ENCODE data around the gene TAS2R41.
"Not testable (repeated sequence)": the region's sequence is repeated elsewhere in the genome, so short reads cannot be mapped to it uniquely, and the experiment has no call there.

TAS2R41 gene

GRCh38 chr7:143479055-143479766 is 1.5 kb downstream of the TAS2R41 start:
- WGBS, 2 experiments (ENCODE audit: insufficient coverage in 2 of 2), result 92 to 97% methylated on average over 5 to 10 of the region's 10 CpGs
- no peaks in the 10 kb centered on the region for H3K36me3 ChIP-seq (ENCODE audit: control insufficient read depth, insufficient read depth, low read length)
- H3K27ac ChIP-seq (ENCODE audit: low read depth, low read length, severe bottlenecking), result no peak overlapping the region
- no peaks in the 10 kb centered on the region for H3K9me3 ChIP-seq (ENCODE audit: control insufficient read depth, low read length)
- no peaks in the 10 kb centered on the region for H3K4me1 ChIP-seq (ENCODE audit: control insufficient read depth, insufficient read depth, low read length, poor library complexity, severe bottlenecking)
- H3K4me3 ChIP-seq (ENCODE audit: extremely low read depth, insufficient read depth, low read length, poor library complexity, severe bottlenecking), result no peak overlapping the region

- no peaks in the 10 kb centered on the region for H3K9me3 ChIP-seq (ENCODE audit: control insufficient read depth, low read length)
- H3K4me3 ChIP-seq (ENCODE audit: extremely low read depth, insufficient read depth, low read length, poor library complexity, severe bottlenecking), result no peak overlapping the region
- H3K36me3 ChIP-seq (ENCODE audit: control insufficient read depth, insufficient read depth, low read length), result no peaks in the 10 kb centered on the region
- no peaks in the 10 kb centered on the region for H3K4me1 ChIP-seq (ENCODE audit: control insufficient read depth, insufficient read depth, low read length, poor library complexity, severe bottlenecking)
- H3K27ac ChIP-seq (ENCODE audit: low read depth, low read length, severe bottlenecking), result no peak overlapping the region
Measured at GRCh38 chr7:143480501-143480900, 2.8 kb downstream of the TAS2R41 start.

- WGBS, 2 experiments (ENCODE audit: insufficient coverage in 2 of 2), result 89 to 100% methylated on average over 1 to 2 of the region's 3 CpGs
- no peaks in the 10 kb centered on the region for H3K36me3 ChIP-seq (ENCODE audit: control insufficient read depth, insufficient read depth, low read length)
- no peak overlapping the region for H3K27ac ChIP-seq (ENCODE audit: low read depth, low read length, severe bottlenecking)
- peaks cover 4% of the 10 kb centered on the region for H3K4me1 ChIP-seq (ENCODE audit: control insufficient read depth, insufficient read depth, low read length, poor library complexity, severe bottlenecking)
- no peaks in the 10 kb centered on the region for H3K9me3 ChIP-seq (ENCODE audit: control insufficient read depth, low read length)
- H3K4me3 ChIP-seq (ENCODE audit: extremely low read depth, insufficient read depth, low read length, poor library complexity, severe bottlenecking), result no peak overlapping the region
Measured at GRCh38 chr7:143484119-143484518, 6.4 kb downstream of the TAS2R41 start.

GRCh38 chr7:143485094-143485493 is 7.4 kb downstream of the TAS2R41 start:
- Histone ChIP-seq H3K27ac (ENCODE audit: low read depth, low read length, severe bottlenecking) (no peak overlapping the region), H3K4me1 (ENCODE audit: control insufficient read depth, insufficient read depth, low read length, poor library complexity, severe bottlenecking) (peaks cover 4% of the 10 kb centered on the region), H3K9me3 (ENCODE audit: control insufficient read depth, low read length) (no peaks in the 10 kb centered on the region), H3K4me3 (ENCODE audit: extremely low read depth, insufficient read depth, low read length, poor library complexity, severe bottlenecking) (no peak overlapping the region), H3K36me3 (ENCODE audit: control insufficient read depth, insufficient read depth, low read length) (no peaks in the 10 kb centered on the region)

GRCh38 chr7:143485500-143485899 is 7.8 kb downstream of the TAS2R41 start:
- no peak overlapping the region for H3K4me3 ChIP-seq (ENCODE audit: extremely low read depth, insufficient read depth, low read length, poor library complexity, severe bottlenecking)
- H3K4me1 ChIP-seq (ENCODE audit: control insufficient read depth, insufficient read depth, low read length, poor library complexity, severe bottlenecking), result peaks cover 4% of the 10 kb centered on the region
- H3K9me3 ChIP-seq (ENCODE audit: control insufficient read depth, low read length), result no peaks in the 10 kb centered on the region
- H3K27ac ChIP-seq (ENCODE audit: low read depth, low read length, severe bottlenecking), result no peak overlapping the region
- whole genome bisulfite sequencing, 2 experiments (ENCODE audit: insufficient coverage in 2 of 2), result 91 to 94% methylated on average over 6 of the region's 6 CpGs
- H3K36me3 ChIP-seq (ENCODE audit: control insufficient read depth, insufficient read depth, low read length), result no peaks in the 10 kb centered on the region

GRCh38 chr7:143486266-143486665 is 8.6 kb downstream of the TAS2R41 start:
- not testable (repeated sequence) for H3K4me1 ChIP-seq (ENCODE audit: control insufficient read depth, insufficient read depth, low read length, poor library complexity, severe bottlenecking); H3K36me3 ChIP-seq (ENCODE audit: control insufficient read depth, insufficient read depth, low read length); H3K27ac ChIP-seq (ENCODE audit: low read depth, low read length, severe bottlenecking); H3K9me3 ChIP-seq (ENCODE audit: control insufficient read depth, low read length); H3K4me3 ChIP-seq (ENCODE audit: extremely low read depth, insufficient read depth, low read length, poor library complexity, severe bottlenecking)
- 83 to 86% methylated on average over 1 of the region's 3 CpGs for WGBS, 2 experiments (ENCODE audit: insufficient coverage in 2 of 2)

- Histone ChIP-seq H3K27ac (ENCODE audit: low read depth, low read length, severe bottlenecking) (no peak overlapping the region), H3K4me1 (ENCODE audit: control insufficient read depth, insufficient read depth, low read length, poor library complexity, severe bottlenecking) (peaks cover 17% of the 10 kb centered on the region), H3K9me3 (ENCODE audit: control insufficient read depth, low read length) (no peaks in the 10 kb centered on the region), H3K36me3 (ENCODE audit: control insufficient read depth, insufficient read depth, low read length) (no peaks in the 10 kb centered on the region), H3K4me3 (ENCODE audit: extremely low read depth, insufficient read depth, low read length, poor library complexity, severe bottlenecking) (no peak overlapping the region)
- 100% methylated on average over 1 of the region's 2 CpGs; no CpG with 5 or more reads in 1 of the 2 experiments for WGBS, 2 experiments (ENCODE audit: insufficient coverage in 2 of 2)
Measured at GRCh38 chr7:143487061-143487460, 9.4 kb downstream of the TAS2R41 start.

- Histone ChIP-seq H3K36me3 (ENCODE audit: control insufficient read depth, insufficient read depth, low read length) (no peaks in the 10 kb centered on the region), H3K4me1 (ENCODE audit: control insufficient read depth, insufficient read depth, low read length, poor library complexity, severe bottlenecking) (peaks cover 22% of the 10 kb centered on the region), H3K4me3 (ENCODE audit: extremely low read depth, insufficient read depth, low read length, poor library complexity, severe bottlenecking) (no peak overlapping the region), H3K27ac (ENCODE audit: low read depth, low read length, severe bottlenecking) (no peak overlapping the region), H3K9me3 (ENCODE audit: control insufficient read depth, low read length) (no peaks in the 10 kb centered on the region)
- 91 to 95% methylated on average over 4 of the region's 5 CpGs for WGBS, 2 experiments (ENCODE audit: insufficient coverage in 2 of 2)
Measured at GRCh38 chr7:143487566-143487965, 9.9 kb downstream of the TAS2R41 start.

- H3K27ac ChIP-seq (ENCODE audit: low read depth, low read length, severe bottlenecking), result no peak overlapping the region
- WGBS, 2 experiments (ENCODE audit: insufficient coverage in 2 of 2), result 100% methylated on average over 1 of the region's 1 CpG; no CpG with 5 or more reads in 1 of the 2 experiments
- no peak overlapping the region for H3K4me3 ChIP-seq (ENCODE audit: extremely low read depth, insufficient read depth, low read length, poor library complexity, severe bottlenecking)
- H3K9me3 ChIP-seq (ENCODE audit: control insufficient read depth, low read length), result peaks cover 6% of the 10 kb centered on the region
- H3K36me3 ChIP-seq (ENCODE audit: control insufficient read depth, insufficient read depth, low read length), result no peaks in the 10 kb centered on the region
- peaks cover 38% of the 10 kb centered on the region for H3K4me1 ChIP-seq (ENCODE audit: control insufficient read depth, insufficient read depth, low read length, poor library complexity, severe bottlenecking)
Measured at GRCh38 chr7:143490717-143491306, 13.1 kb downstream of the TAS2R41 start.

GRCh38 chr7:143492043-143492471 is 14.4 kb downstream of the TAS2R41 start:
- no CpG with 5 or more reads among the region's 2 CpGs for WGBS, 2 experiments (ENCODE audit: insufficient coverage in 2 of 2)
- Histone ChIP-seq H3K36me3 (ENCODE audit: control insufficient read depth, insufficient read depth, low read length) (no peaks in the 10 kb centered on the region), H3K4me1 (ENCODE audit: control insufficient read depth, insufficient read depth, low read length, poor library complexity, severe bottlenecking) (peaks cover 38% of the 10 kb centered on the region), H3K9me3 (ENCODE audit: control insufficient read depth, low read length) (peaks cover 9% of the 10 kb centered on the region), H3K4me3 (ENCODE audit: extremely low read depth, insufficient read depth, low read length, poor library complexity, severe bottlenecking) (no peak overlapping the region), H3K27ac (ENCODE audit: low read depth, low read length, severe bottlenecking) (peak overlapping the region; percentile 93)
